ENCODE measurements around the gene NRG2.

Gene NRG2

GRCh38 chr5:139964994-139965565, 78.0 kb downstream of the NRG2 start:
- no peak for DNase-seq

- DNase-seq, result no peak
These were observed 78.7 kb downstream of the NRG2 start for GRCh38 chr5:139964266-139964993.

GRCh38 chr5:139962445-139962844, 80.7 kb downstream of the NRG2 start:
- DNase-seq, result no peak

- no peak for DNase-seq
These were observed 81.5 kb downstream of the NRG2 start for GRCh38 chr5:139961435-139962157.

- no peak for DNase-seq
These were observed 82.2 kb downstream of the NRG2 start for GRCh38 chr5:139960723-139961383.

DNA sequence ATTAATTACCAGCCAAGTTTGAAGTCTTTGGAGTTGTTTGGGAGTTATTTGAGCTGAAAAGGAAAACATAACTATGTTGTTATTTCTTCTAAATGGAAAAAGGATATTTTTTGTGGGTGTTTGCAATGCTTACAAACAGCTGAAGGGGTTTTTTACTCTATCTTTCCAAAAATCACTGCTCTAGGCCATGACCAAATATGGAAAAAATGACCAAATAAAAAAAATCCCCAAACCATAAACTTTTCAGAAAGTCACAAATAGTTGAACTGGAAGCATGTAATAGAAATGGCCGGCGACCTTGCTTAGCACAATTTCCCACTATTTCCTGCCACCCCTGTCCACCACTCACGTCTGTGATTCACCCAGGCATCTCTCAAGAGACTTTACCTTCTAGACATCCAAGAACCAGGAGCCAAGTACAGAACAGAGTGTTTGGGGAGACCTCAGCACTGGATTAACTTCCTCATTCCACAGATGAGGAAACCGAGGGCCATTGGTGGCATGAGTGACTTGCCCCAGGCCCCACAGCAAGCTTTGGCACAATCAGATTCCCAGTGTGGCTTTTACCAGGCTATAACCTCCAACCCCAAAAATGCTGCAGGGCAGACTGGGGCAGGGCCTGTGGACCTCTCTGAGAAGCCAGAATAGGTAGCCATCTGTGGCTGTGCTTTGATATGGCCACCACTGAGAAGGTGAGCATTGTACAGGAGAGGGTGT, 84.5 kb downstream of the NRG2 start:
- DNase-seq, result no peak

DNA sequence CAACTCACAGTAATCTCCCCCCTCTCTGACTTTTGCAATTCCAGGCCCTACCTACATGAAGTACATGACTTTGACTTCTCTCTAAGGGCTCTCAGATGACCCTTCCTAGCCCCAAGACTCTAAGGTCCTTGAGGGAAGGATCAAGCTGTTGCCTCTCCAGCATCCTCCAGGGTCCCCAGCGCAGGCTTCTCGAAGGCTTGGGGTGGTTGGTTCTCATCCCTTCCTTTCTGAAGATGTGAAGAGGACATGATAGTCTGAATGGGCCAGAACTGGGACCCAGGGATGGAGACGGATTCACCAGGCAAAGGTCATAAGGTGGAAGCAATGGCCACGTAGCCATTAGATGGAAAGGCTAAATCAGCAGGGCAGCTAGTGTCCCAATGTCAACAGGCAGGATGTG, 86.8 kb downstream of the NRG2 start:
- DNase-seq, result no peak

DNA sequence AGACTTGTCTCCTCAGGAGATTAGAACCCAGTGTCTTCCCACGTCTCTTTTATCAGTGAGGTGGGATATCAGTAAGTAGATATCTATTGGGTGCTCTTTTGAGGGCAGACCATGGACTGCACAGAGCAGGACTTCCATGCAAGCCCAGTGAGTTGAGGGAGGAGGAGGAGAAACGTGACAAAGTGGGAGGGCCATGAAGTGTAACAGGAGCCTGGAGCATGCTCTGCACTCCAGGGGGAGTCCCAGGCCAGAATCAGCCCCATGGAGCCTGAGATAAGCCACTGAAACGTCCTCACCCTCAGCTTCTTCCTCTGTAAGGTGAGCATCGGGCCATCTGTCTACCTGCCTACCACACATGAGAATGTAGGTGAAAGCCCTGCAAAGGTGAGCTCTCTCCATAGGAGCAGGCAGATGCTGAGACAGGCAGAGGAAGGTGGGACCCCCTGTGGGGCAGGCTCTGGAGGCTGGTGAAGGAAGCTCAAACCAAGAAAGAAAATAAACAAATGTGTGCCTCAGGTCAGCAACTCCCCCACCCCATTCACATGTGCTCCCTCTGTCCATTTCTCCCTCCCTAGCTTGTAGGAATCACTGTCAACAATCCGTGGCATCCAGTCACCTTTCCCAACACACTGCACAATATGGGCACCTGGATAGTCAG, 87.4 kb downstream of the NRG2 start:
- no peak for DNase-seq

DNA sequence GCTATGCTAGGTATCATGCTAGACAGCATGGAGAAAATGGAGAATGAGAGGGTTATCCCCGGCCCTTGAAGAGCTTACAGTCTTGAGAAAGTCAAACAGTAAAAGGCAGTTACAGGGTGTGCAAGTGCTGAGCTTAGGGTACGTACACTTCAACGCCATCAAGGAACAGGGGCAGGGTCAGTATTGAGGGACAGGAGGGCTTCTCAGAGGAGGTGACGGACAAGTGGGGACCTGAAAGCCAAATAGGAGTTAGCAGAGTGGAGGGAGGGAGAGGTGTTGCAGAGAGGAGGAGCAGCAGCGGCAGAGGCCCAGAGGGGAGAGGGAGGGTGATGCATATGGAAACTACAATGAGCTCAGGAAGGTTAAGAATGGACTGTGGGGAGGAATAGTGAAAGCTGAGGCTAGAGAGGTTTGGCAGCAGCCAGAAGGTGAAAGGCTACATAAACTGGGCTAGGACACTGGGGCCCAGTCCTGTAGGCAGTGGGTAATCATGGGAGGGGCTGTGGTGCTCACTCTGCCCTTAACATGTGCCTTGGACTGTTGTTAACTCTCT, 88.0 kb downstream of the NRG2 start:
- DNase-seq, result no peak

DNA sequence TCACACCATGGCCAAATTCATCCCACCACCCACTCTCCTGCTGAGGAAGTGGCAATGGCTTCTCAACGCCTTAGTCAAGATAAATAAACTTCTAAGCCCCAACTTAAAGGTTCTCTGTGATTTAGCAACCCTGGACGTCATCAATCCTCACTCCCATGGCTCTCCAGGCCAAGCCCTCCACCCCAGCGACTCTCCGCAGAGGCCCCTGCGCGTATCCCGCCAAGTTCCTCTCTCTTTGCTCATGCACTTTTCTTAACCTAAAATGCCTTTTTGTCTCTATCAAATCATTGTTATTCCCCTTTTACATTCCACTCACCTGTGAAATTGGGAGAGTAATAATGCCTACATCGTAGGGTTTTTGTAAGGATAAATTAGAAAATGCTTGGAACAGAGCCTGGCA, 88.6 kb downstream of the NRG2 start:
- no peak for DNase-seq

DNA sequence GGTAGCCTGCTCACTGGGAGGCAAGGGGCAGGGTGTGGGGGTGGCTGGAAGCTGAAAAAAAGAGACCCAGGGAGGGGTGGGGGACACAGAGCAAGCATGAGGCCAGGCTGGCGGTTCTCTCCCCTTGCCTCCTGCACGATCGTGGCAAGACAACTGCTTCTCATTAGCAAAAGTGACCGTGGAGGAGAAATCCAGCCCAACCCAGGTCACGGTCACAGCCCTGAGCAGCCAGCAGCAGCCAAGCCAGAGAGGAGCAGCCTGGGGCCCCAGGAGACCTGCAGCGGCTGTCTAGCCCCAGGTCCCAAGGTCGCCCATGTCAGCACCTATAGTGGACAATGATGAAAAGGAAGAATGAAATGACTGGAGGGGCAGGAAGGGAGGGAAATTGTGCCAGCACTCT, 89.1 kb downstream of the NRG2 start:
- no peak for DNase-seq

GRCh38 chr5:139952574-139952973, 90.5 kb downstream of the NRG2 start:
- no peak for DNase-seq

GRCh38 chr5:139951983-139952382, 91.1 kb downstream of the NRG2 start:
- DNase-seq, result no peak

DNA sequence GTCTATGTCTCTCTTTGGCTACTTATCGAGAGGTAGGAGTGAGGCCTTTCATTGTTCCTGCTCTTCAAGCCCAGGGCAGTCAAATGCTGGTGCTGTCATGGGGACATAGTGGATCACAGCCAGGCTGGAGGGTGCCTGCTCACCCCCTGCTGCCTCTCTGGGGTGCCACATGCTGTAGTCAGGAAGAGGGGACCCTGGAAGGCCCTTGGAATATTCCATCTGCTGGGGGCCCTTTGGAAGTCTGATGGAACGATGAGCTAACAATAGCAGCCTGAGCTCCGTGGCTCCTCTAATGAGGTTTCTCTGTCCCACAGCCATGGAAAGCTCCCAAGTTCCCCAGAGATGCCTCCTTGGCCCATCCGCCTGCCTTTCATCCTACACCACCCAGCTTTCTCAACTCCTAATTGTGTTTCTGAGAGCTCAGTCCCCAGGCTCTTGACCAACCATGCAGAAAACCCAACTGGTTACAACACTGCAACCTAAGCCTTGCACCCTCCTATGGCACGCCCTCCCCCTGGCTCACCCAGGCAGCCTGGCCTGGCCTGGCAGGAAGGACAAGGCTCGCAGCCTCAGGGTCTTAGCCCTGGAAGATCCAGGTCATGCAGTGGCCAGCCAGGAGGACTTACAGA, 91.7 kb downstream of the NRG2 start:
- DNase-seq, result no peak

DNA sequence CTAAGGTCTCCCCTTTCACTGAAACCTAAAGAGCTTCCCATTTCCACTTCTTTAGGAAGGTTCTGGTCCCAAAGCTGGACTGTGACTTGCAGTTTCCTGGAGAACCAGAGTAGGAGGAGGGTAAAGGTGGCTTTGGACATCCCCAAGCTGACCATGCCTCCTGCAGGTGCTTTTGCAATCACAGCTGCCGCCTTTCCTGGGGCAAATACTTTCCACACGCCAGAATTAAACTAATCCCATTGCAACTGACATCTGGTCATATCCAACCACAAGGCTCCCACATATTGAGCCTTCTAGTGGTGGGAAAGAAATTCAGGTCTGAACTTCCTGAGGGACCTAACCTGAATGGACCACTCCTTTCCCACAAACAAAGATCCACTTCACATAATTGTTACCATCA, 92.7 kb downstream of the NRG2 start:
- DNase-seq, result no peak

GRCh38 chr5:139949710-139950109, 93.4 kb downstream of the NRG2 start:
- no peak for DNase-seq

DNA sequence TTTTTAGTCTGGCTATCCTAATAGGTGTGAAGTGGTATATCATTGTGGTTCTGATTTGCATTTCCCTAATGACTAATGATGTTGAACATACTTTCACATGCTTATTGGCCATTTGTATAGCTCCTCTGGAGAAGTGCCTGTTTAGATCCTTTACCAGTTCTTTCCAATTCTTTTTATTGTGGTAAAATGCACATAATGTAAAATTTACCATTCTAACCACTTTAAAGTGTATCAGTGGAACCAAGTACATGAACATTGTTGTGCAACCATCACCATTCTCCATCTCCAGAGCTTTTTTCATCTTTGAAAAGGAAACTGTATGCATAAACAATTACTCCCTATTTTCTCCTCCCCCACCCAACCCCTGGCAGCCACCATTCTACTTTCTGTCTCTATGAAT, 95.4 kb downstream of the NRG2 start:
- no peak for DNase-seq

DNA sequence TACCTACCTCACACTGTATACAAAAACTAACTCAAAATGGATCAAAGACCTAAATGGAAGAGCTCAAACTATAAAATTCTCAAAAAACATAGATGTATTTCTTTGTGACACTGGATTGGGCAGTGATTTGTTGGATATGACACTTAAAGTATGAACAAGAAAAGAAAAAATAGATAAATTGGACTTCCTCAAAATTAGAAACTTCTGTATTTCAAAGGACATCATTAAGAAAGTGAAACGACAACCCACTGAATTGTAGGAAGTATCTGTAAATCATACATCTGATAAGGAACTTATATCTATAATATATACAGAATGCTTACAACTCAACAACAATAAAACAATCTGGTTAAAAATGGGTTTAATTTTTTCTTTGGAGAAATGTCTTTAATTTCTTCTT, 96.7 kb downstream of the NRG2 start:
- DNase-seq, result no peak

GRCh38 chr5:139946006-139946405, 97.1 kb downstream of the NRG2 start:
- no peak for DNase-seq

- DNase-seq, result no peak
These were observed 100.9 kb downstream of the NRG2 start for GRCh38 chr5:139942243-139942642.

DNA sequence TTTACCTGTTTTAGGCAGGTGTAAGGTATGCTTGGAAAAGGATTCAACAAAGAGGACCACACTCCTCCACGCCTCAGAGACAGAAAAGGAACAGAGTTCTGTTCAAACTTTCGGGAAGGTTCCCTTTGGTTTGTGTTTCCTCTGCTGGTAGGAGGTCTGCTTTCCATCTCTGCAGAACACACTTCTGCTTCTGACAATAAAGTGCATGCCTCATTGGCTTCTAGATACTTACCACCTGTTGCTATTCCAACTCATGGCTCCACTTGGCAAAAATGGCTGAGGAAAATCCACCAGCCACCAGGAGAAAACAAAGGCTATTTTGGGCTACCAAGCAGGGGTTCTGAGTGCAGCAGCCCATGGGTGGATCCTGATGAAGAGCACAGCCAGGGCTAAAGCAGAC, 112.7 kb downstream of the NRG2 start:
- DNase-seq, result no peak
